ENCODE data around the gene WNT11. TPM values are rescaled to one million over a fixed set of nuclear protein-coding genes. Genes with fewer than 3 reads are reported as not detected.
A peak's percentile ranks its signal among the peaks of the same experiment; 100 is the strongest.

Gene WNT11
- total RNA-seq, 1 donor from 2014 or later, result not detected

DNA sequence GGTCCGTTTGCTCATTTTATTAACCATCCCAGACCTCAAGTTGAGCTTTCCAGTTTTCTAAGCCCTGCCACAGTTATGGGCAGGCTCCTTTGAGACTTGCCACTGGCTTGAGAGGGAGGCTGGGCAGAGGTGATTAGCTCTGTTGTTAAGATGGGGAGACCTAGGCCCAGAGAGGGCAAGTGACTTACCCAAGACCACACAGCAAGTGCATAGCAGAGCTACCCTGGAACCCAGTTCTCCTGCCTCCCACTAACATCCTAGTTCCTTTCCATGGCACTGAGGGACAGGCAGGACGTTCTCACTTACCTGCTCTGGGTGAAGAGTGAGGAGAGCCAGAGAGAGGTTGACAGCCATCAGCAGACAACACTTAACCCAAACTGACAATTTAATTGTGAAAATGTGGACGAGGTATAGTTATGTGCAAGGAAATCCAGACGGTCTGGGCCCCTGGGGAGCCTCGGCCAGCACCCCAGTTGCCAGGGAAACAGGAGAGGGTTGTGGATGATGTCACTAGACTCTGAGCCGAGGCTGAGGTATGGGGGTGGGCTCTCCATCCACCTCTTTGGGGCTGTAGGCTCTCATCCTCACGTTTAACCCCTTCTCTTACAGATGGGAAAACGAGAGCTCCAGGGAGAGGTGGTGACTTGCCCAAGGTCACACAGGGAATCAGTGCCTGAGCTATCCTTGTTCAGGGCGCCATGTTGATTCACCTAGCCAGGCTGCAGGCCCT, 12.3 kb upstream of the WNT11 start:
- DNase-seq (ENCODE audit: low read depth), result no peak

DNA sequence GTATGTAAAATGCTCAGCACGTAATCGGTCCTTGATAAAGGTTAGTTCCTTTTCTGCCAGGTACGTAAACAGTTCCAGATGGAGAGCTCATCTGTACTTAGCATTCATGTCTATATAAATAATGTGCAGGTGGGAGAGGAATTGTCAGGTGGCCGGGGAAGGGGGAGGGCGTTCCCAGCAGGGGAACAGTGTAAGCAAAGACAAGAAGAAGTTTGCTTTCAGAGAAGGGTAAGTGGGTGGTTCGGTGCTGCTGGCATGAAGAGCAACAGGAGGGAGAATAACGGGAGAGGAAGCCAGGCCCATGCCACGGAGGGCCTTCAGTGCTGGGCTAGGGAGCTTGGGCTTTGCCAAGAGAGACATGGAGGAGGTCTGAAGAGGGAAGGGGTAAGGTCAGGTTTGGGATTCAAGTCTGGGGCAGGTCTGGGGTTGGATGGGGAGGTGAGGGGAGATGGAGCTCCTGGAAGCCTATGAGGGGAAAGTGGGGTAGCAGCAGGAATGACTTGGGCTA, 11.4 kb upstream of the WNT11 start:
- no peak for DNase-seq (ENCODE audit: low read depth)

DNA sequence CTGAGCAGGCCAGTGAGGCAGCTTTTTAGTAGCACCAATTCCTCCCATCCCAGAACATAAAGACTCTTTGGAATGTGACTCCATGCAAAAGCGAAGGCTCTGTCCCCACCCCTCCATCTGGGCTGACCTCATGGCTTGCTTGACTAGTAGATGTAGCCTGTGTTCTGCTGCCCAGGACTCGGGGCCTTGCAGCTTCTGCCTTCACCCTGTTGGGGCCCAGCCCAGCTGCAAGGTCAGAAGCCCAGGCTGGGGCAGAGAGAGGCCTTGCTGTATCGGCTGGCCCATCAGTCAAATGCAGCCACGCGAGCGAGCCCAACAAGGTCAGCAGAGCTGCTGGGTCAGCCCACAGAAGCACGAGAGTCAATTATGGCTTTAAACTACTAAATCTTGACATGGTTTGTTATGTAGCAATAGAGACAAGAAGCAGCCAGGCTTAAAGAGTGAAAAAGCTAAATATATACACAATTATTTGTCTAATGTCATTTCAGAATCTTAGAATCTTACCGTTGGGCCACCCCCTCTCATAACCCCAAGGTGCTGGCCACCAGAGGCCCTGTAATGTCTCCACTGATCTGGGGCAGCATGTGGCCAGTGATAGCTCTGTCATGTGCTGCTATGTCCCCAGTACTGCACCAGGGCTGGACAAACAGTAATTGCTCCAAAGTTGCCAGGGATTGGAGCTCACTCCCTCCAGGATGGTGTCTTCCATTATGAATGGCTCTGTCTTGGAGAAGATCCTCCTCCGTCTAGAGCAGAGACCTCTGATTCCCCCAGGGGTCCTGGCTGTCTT, 10.4 kb upstream of the WNT11 start:
- DNase-seq (ENCODE audit: low read depth), result no peak

DNA sequence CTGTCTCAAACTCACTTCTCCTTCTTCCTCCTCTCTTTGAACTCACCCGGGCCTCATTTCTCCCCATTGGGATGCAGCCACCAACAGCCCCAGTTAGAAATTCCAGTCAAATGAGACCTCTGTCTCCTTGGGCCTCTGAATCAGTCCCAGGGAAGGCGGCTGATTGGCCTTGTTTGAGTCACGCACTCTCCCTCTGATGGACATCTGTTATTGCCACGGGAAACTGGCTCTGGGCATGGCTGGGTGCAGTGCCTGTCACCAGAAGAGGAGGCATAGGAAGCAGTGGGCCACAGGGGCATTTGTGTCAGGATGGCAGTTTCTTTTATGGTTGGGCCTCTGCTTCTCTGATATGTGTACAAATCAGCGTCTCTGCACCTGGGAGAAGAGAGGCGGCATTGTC, 9.6 kb upstream of the WNT11 start:
- no peak for DNase-seq (ENCODE audit: low read depth)

DNA sequence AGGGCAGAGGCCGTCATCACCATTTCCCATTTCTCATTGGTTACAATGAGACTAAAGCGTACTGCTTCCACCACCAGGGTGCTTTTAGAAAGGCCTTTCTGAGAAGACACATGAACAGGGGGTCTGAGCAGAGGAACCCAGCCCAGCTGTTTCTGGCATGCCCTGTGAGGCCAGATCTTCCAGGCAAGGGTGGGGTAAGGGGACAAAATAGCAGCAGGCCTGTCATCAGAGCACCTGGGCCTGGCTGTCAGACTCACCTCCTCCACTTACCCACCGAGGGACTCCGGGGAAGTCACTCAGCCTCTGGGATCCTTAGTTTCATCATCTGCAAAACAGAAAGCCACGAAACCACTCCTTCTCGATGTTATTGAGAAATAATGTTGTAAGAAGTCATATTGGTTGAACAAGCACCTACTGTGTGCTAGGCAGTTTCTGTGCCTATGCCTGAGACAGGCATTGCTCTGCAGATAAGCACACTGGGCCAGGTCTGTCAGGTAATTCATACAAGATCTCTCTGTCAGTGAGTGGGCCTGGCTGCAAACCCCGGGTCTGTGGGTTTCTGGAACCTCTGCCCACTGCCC, 8.8 kb upstream of the WNT11 start:
- DNase-seq (ENCODE audit: low read depth), result no peak

DNA sequence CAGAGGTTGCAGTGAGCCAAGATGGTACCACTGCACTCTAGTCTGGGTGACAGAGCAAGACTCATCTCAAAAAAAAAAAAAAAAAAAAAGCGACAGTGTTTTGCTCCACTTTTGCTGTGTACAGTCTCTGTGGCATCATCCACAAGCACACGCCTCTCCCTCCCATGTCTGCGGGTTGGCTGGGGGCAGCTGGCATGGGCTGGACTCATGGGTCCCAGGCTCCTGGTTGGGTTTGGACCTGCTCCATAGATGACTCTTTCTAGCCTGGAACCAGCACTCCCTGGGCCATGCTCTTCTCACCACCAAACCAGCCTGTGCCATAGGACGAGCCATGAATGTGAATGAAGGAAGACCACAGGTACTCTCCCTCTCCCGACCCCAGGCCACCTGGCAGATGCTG, 7.9 kb upstream of the WNT11 start:
- no peak for DNase-seq (ENCODE audit: low read depth)

DNA sequence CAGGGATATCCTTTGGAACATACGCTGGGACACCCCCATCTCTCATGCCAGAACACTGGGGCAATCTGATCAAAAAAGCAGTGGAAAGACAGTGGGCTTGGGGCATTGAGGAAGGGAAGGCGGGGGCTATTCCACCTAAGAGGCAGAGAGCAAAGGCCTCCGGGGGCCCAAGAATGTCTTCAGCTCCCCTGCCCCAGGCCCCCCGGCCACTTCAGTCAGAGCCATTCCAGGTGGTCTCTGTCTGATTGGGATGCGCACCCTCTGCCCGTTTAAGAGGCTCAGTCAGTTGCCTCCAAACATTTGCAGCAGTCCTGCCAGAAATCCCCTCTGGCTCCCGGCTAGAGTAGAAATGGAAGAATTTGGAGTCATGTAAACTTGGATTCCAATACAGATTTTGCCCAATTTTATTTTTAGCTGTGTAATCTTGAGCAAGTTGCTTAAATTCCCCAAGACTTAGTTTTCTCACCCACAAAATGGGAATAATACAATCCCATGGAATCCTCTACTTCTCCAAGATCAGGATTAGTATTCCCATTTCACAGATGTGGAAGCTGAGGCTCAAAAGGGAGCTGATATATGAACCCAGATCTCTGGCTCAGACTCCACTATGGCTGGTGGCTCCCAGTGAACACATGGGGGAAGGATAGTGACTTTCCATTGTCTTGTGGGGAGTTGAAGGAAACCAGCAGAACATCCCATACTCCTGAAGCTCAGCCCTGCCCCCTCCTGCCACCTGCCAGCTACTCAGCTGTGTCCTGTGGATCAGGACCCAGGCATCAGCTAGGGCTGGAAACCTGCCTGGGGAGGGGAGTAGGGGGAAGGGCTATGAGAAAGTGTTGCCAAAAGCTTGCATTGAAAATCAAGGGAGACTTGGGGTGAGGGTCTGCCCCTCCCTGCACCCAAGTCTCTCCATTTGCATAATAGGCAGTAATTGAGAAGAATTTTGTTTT, 6.1 kb upstream of the WNT11 start:
- DNase-seq (ENCODE audit: low read depth), result no peak

DNA sequence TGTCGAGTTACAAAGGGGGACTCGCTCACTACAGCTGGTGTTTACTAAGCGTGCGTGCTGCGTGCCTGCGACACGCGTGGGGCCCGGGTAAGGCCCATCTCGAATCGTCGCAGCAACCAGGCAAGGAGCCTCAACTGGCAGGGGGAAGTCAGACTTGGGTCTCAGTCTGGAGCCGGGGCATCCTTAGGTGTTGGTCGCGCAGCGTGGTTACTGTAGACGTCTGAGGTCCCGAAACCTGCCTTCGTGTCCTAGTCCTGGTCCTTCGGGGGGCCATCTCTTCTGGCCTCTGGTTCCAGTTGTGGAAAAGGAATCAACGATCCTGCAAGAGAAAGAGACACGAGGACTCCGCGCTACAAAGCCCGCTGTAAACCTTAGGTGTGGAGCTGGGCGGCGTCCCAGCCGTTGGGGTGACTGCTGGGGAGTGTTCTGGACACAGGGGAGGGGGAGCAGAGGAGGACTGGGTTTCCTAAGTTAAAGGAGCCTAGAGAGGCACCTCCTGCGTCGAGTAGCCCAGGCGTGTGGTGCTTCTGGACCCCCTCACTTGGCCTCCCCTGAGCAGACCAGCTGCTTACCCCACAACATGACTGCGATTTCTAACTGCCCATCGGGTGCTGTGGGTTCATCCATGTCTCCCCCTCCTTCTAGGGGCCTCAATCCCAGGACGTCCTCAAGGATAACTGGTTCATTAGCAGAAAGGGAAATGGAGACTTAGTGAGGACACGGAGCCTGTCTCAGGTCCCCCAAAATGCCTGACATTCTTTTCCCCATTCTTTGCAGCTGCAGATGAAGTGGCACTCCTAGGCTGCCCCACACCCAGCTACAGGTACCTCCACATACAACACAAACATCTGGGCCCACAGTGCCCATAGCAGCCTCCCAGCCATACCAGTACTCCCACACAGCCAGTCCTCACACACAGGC, 4.9 kb upstream of the WNT11 start:
- no peak for DNase-seq (ENCODE audit: low read depth)

DNA sequence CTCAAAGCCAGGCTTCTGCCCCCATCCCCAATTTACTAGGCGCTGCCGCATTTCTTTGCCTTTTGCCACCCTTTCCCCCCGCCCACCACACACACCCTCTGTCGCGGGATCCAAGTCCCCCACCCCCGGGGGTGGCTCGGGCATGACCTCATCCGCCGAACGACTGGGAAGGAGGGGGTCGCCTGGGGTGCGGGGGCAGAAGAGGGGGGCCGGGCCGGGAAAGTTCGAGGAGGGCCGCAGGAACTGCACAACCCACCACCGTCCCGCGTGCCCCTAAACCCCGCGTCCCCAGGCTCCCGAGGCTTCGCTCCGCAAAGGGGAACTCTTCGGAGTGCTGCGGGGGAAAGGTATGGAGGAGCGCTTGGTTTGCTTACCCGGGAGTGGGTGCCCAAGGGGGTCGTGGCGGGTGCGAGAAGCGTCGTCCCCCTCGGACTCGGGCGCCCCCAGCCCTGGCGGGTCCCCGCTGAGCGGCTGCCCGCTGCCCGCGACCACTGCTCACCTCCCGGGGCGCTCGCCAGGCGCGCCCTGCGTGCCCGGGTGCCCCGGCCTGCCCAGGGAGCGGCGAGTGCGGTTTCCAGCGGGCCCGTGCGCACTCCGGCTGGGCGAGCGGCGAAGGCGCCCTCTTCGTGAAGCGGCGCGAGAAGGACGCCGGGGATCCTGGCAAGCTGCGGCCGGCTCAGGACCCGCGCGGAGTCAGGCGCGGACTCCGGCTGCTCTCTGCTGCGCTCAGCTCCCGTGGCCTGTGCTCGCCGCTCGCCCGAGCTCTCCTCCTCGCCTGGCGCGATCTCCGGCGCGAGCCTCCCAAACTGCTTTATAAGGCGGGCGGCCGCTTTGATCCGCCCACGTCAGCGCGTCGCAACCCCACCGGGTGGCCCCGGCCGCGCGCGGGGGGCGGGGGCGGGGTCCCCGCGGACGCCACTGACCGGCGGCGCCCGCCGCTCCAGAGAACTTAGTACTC, 4.0 kb upstream of the WNT11 start:
- peak; percentile 15 for DNase-seq (ENCODE audit: low read depth)

DNA sequence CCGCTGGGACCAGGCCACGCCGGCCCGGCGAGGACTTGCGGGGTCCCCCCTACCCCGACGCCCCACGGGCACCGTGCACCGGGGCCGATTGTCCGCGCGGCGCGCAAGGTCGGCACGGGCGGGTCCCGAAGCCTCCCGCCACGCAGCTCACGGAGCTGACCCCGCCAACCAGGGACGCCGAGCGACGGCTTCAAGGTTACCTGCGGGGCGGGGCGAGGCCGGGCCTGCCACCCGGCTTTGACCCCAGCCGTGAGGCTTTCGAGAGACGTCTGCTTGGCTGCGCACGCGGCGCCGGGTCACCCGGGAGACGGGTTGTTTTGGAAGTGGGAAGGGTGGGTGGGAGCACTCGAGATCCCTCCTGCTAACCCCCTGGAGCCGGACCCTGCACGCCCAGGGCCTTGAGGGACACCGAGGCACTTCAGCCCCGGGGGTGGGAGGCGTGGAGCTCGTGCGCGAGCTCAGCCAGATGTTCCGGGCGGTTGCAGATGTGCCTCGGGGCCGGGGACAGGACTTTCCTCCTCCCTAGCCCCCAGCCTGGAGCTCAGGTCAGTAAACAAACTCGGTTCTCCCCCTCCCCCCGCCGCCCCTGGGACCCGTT, 3.2 kb upstream of the WNT11 start:
- no peak for DNase-seq (ENCODE audit: low read depth)

DNA sequence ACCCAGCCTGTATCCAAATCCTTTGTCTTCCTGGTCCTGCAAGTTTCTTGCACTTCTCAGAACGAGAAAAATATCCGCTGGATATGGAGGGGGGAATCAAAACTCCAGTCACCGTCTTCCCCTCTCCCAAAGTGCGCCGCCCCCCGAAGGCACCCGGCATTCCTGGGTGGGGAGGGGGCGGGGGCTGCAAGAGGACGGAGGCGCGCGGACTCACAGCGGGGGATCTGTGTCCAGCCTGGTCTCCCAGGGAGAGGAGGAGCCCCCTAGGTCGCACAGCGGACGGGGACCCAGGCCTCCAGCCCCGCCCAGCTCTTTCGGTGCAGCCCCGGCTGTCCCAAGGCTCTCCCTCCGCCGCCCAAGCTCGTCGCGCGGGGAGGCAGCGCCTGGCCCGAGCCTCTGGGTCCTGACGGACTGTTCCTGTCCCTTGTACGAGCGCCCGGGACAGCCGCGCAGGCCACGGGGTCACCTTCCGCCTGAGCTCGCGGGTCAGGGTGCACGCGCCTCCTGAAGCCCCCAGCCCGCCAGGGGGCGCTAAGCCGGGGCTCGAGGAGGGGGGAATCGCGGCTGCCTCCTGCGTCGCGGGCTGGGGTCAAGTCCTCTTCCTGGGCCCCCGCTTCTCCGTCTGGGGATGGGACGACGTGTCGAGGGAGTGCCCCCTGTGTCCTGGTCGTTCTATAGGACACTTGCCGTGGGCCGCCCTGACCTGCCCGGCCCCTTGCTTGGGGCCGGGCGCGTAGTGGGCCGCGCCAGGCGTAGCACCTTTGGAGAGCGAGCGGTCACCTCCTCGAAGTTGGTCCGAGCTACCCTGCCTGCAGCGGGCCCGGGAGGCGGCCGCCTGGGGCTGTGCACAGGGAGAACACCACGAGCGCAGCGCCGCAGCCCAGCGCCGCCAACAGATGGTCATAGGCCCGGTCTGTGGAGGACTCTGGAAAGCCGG, 2.4 kb upstream of the WNT11 start:
- DNase-seq (ENCODE audit: low read depth), result no peak

DNA sequence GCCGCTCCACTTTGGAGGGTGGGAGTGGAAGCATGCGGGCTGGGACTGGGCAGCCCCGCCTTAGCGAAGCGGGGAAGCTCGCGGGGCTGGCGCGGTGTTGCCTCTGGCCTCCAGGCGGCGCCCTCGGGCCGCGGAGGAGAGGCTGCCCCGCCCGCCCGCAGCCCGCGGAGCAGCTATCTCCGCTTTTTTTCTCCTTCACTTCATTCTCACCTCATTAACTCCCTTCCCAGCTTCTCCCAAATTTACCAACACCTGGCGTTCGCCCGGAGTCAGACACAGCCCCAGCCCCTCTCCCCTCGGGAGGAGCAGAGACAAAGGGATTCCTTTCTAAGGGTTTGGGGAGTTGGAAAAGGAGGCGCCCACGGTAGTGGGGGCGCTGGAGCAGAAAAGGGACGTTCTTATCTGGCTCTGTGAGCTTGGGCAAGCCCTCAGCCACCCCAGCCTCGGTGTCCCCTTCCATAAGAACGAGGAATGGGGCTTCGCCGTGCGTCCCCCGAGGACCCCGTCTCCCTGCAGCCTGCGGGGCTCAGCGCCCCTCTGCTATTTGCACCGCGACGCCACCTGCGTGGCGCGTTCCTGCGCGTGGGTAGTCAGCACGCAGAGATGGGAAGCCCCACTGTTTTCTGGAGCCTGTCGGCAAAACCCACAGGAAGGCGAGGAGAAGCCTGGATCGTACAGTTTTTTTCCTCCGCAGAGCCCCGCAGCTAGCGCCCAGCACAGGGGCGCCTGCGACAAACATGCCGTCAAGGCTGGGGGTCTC, 1.5 kb upstream of the WNT11 start:
- DNase-seq (ENCODE audit: low read depth), result peak; percentile 22

DNA sequence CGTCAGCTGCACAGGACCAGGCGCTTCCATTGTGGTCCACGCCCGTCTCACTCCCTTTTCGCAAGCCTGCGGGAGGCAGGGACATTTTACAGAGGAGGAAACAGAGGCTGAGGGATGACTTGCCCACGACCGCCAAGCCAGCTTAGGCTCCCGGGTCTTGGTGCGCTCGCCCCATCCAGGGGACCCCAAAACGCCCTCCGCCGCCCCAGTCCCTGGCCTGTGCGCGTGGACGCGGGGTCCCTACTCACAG, 300 bp downstream of the WNT11 start:
- DNase-seq (ENCODE audit: low read depth), result no peak

DNA sequence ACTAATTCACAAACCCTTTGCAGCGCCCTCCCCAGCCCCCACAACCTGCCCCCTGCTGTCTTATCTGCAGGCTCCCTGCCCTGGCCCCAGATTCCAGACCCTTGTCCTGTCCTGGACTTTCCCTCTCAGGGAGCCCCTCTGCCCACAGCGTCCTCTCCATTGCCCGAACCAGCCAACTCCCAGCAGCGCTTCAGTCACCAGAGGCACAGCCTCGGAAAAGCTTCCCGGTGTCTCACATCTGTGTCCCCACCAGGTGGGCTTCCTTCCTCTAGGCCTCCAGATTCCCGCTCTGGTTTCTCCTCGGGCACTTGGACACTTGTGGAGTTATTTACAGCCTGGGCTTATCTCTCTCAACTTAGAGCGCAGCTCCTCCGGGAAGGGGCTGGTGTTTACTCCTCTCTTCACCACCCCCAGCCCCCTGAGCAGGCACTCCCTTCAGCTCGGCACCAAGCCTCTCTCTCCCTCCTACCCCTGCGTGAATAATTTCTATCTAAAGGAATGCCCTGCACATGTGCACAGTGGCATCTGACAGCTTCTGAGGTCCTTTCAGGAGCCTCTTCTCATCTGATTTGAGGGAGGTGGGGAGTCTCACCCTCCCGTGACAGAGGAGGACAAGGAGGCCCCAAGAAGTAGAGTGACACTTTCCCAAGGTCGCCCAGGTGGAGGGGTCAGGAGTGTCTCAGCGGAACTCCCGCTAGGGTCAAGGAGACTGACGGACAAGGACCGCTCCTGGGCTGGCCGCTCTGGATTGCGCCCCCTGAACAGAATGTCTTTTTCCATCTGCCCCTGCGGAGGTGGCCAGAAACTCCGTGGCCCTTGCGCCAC, 838 bp downstream of the WNT11 start:
- no peak for DNase-seq (ENCODE audit: low read depth)

DNA sequence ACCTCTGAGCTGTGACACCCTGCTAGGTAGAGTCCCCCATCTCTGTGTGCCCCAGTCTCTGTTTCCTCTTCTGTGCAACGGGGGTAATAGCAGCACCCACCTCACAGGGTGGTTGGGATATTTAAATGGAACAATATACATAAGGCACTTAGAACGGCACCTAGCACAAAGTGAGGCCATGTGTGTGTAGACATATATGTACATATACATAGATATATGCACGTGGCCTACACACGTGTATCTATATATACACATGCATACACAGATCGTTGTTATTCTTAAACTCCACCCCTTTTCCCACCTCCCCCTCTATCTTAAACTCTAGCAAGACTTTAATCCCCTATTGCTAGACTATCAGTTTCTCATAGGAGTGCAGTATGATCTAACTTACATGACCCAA, 2.4 kb downstream of the WNT11 start:
- DNase-seq (ENCODE audit: low read depth), result no peak

DNA sequence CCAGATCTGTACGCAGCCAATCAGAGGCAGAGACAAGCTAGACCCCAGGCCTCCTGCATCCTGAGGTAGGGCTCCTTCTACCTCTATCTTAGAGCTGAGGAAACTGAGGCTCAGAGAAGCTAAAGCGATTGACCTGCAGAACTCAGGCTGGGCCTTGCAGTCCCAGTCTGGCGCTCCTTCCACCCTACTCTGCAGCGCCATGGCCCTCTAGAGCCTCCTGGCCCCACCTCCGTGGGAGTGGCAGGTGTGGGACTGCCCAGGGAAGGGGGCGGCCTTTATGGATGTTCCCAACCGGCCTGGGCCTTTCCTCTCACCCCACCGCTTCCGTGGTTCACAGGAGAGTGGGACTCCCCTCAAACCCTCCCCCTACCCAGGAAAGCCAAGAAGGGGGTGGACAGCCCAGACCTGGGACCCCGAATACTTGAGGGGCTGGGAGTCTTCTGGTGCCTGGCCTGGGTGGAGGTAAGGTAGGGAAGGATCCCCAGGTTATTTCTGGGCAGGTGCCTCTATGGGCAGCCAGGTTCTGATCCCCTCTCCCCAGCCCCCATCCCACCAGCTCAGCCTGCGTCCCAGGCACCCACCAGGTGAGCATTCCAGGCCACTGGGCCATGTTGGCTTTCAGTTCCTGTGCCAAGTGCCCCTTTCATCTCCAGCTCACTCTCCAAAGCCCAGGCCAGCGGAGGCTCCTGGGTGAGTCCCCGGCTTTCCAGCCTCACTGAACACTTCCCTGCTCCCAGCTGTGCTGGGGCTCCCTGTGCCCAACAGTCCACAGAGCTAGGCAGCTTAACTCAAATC, 3.0 kb downstream of the WNT11 start:
- no peak for DNase-seq (ENCODE audit: low read depth)
